Right atrium auricular region (tissue), 2 donors: Measurements from ENCODE around the gene FOXC2. TPM values are rescaled to one million over a fixed set of nuclear protein-coding genes. Genes with fewer than 3 reads are reported as not detected.

Source experiments
- DNase-seq: peaks from one replicate; pipeline ENCODE4 v3.0.0-alpha.2; 2019; ENCODE audit warnings: low spot score
- H3K27ac ChIP-seq, 2 donors: fragments of 200-600 bp; sonication (generic); 1 replicate in 1 of 2; 2 replicates in 1 of 2; pipeline ENCODE4 v1.5.1; 2016 to 2019
- H3K27me3 ChIP-seq, 2 donors: fragments of 200-600 bp; sonication (generic); one replicate each; pipeline versions ENCODE4 v1.5.1 to v1.6.0; 2017 to 2019
- H3K36me3 ChIP-seq: fragments of 200-600 bp; sonication (generic); one replicate; pipeline ENCODE4 v1.5.1; 2016
- H3K4me1 ChIP-seq, 2 donors: fragments of 200-600 bp; sonication (generic); one replicate each; pipeline versions ENCODE4 v1.5.1 to v1.6.0; 2017 to 2019
- H3K4me3 ChIP-seq, 2 donors: fragments of 200-600 bp; sonication (generic); 1 replicate in 1 of 2; 2 replicates in 1 of 2; pipeline ENCODE4 v1.5.1; 2017 to 2019; ENCODE audit warnings: mild to moderate bottlenecking in 1 of 2, moderate library complexity in 1 of 2
- H3K9me3 ChIP-seq, 2 donors: fragments of 200-600 bp; sonication (generic); one replicate each; pipeline ENCODE4 v1.5.1; 2019
- total RNA-seq, 2 donors: library from RNA; depleted of rRNA; stranded (reverse); fragments of >200 nt; gene quantifications; one replicate each; pipeline ENCODE4 v1.1.0, GENCODE V29; 2016
- TF ChIP-seq, protein P1 (sequence below), 2 donors: fragments of 200-600 bp; sonication (generic); IDR thresholded peaks; one replicate each; pipeline ENCODE4 v1.5.1; 2019; ENCODE audit warnings: antibody characterized with exemption in 2 of 2

FOXC2 gene
- total RNA-seq, 2 donors from 2014 or later, result 2.6 to 2.9 TPM

GRCh38 chr16:86520317-86521210 is 46.1 kb upstream of the FOXC2 start:
- DNase-seq, result no peak
- TF ChIP-seq, protein P1, sequence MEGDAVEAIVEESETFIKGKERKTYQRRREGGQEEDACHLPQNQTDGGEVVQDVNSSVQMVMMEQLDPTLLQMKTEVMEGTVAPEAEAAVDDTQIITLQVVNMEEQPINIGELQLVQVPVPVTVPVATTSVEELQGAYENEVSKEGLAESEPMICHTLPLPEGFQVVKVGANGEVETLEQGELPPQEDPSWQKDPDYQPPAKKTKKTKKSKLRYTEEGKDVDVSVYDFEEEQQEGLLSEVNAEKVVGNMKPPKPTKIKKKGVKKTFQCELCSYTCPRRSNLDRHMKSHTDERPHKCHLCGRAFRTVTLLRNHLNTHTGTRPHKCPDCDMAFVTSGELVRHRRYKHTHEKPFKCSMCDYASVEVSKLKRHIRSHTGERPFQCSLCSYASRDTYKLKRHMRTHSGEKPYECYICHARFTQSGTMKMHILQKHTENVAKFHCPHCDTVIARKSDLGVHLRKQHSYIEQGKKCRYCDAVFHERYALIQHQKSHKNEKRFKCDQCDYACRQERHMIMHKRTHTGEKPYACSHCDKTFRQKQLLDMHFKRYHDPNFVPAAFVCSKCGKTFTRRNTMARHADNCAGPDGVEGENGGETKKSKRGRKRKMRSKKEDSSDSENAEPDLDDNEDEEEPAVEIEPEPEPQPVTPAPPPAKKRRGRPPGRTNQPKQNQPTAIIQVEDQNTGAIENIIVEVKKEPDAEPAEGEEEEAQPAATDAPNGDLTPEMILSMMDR (IDR thresholded peaks at IDR 0.05), result no peak
- H3K4me1 ChIP-seq, result peaks cover 0 to 19% of the 10 kb centered on the region in 2 donors
- peak overlapping the region in 1 of 2 donors; percentile 11 for H3K4me3 ChIP-seq
- peaks cover 0 to 25% of the 10 kb centered on the region in 2 donors for H3K27me3 ChIP-seq
- no peaks in the 10 kb centered on the region for H3K36me3 ChIP-seq
- no peaks in the 10 kb centered on the region for H3K9me3 ChIP-seq
- H3K27ac ChIP-seq, result no peak overlapping the region

DNA sequence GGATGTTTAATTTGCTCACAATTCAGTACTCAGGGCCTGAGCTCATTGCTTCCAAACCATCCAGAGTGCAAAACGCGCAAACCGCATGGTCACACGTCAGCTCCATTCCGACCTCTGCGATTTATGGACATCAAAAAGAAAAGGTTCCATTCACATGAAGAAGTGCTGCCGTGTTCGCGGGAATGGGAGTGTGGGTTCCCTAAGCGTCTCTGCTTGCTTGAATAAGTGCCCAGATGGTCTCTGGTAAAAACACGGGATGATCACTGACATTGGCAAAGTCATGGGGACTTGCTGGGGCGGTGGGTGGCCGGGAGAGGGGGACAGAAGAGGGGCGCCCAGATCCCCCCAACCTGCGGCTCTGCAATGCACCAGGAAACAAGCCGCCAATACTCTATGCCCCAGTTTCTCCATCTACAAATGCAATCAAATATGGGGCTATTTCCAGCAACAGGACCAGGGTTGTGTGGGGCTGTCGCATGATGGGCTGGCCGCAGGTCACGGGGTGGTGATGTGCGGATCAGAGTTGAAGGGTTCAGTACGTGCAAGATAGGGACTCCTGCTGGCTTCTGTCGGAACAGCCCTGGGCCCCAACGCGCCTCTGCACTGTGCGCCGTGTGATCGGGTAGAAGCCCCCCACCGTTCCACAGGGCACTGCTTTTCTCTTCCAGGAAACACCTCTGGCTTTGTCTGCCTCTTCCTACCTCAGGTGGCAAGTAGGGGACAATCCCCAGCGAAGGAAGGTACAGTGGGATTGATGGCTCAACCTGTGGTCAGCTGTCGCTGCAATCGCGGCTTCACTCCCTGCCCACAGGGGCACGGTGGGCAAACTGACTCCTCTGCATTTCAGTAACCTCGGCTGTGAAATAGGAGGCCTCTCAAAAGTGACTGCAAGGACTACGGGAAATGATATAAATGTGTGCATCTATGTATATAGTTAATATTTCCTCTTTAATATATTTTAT is 45.1 kb upstream of the FOXC2 start:
- H3K27me3 ChIP-seq, result peaks cover 0 to 15% of the 10 kb centered on the region in 2 donors
- DNase-seq, result no peak

GRCh38 chr16:86522634-86523033 is 44.0 kb upstream of the FOXC2 start:
- TF ChIP-seq, protein P1 (IDR thresholded peaks at IDR 0.05), result no peak
- no peak for DNase-seq
- Histone ChIP-seq H3K4me3 (no peak overlapping the region), H3K9me3 (no peaks in the 10 kb centered on the region), H3K27ac (no peak overlapping the region), H3K36me3 (no peaks in the 10 kb centered on the region), H3K27me3 (peaks cover 0 to 11% of the 10 kb centered on the region in 2 donors), H3K4me1 (peaks cover 0 to 7% of the 10 kb centered on the region in 2 donors)

More for the DNA sequence above, 45.1 kb upstream of the FOXC2 start:
- TF ChIP-seq, protein P1 (IDR thresholded peaks at IDR 0.05), result no peak
- peaks cover 0 to 9% of the 10 kb centered on the region in 2 donors for H3K4me1 ChIP-seq
- no peaks in the 10 kb centered on the region for H3K36me3 ChIP-seq
- H3K9me3 ChIP-seq, result no peaks in the 10 kb centered on the region
- H3K27ac ChIP-seq, result no peak overlapping the region
- H3K4me3 ChIP-seq, result no peak overlapping the region

GRCh38 chr16:86523166-86523740 is 43.4 kb upstream of the FOXC2 start:
- H3K36me3 ChIP-seq, result no peaks in the 10 kb centered on the region
- TF ChIP-seq, protein P1 (IDR thresholded peaks at IDR 0.05), result no peak
- H3K9me3 ChIP-seq, result no peaks in the 10 kb centered on the region
- no peak for DNase-seq
- no peak overlapping the region for H3K4me3 ChIP-seq
- H3K27ac ChIP-seq, result no peak overlapping the region
- peaks cover 0 to 11% of the 10 kb centered on the region in 2 donors for H3K27me3 ChIP-seq
- H3K4me1 ChIP-seq, result peaks cover 0 to 7% of the 10 kb centered on the region in 2 donors

GRCh38 chr16:86524029-86524428 is 42.6 kb upstream of the FOXC2 start:
- DNase-seq, result no peak
- Histone ChIP-seq H3K4me3 (no peak overlapping the region), H3K27ac (no peak overlapping the region), H3K4me1 (peaks cover 0 to 7% of the 10 kb centered on the region in 2 donors), H3K27me3 (peaks cover 0 to 11% of the 10 kb centered on the region in 2 donors), H3K36me3 (no peaks in the 10 kb centered on the region), H3K9me3 (no peaks in the 10 kb centered on the region)
- TF ChIP-seq, protein P1 (IDR thresholded peaks at IDR 0.05), result no peak
